K562 treated with DMSO at 1 percent for 24 hours (cell line): ENCODE measurements around the gene TMSB15C. TPM values are rescaled to one million over a fixed set of nuclear protein-coding genes. Genes with fewer than 3 reads are reported as not detected.

Experiments used
- total RNA-seq: library from RNA; unstranded; fragments of 300-600 nt; gene quantifications from 2 replicates; pipeline ENCODE4 v1.2.3, GENCODE V29; 2022; ENCODE audit warnings: low read depth; ENCODE audit not compliant: insufficient read depth

TMSB15C gene
- not detected in 2 replicates for total RNA-seq

DNA sequence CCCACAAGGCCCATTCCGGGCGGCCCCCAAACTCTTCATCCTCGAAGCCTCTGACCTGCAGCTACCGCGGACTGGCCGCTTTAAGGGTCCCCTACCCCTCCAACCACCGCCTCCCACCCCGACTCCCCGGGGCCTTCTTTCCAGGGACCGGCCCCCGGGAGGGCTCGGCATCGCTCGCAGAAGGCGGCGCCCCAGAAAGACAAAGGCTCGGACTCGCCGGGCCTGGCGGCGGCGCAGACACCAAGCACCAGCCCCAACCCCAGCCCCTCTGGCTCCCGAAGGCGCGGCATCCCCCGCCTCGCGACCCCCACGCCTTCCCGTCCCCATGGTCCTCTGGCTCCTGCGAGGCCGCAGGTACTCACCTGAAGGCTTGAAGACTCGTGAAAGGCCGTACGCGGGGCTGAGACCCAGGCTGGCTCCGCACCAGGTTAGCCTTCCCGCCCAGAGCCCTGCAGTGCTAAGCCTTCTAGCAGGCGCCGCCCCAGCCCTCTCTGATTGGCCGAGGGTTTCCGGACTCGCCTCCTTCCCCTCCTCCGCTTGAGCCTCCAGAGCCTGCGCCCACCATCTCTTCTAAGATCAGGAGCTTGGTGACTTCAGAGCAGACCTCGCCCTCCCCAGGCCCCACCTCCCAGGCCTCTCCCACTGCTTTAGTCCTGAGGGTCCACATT, at the start of gene TMSB15C:
Gene TMSB15C, minus strand, starts transcription at position 459 of the 668 bp plus-strand sequence.

DNA sequence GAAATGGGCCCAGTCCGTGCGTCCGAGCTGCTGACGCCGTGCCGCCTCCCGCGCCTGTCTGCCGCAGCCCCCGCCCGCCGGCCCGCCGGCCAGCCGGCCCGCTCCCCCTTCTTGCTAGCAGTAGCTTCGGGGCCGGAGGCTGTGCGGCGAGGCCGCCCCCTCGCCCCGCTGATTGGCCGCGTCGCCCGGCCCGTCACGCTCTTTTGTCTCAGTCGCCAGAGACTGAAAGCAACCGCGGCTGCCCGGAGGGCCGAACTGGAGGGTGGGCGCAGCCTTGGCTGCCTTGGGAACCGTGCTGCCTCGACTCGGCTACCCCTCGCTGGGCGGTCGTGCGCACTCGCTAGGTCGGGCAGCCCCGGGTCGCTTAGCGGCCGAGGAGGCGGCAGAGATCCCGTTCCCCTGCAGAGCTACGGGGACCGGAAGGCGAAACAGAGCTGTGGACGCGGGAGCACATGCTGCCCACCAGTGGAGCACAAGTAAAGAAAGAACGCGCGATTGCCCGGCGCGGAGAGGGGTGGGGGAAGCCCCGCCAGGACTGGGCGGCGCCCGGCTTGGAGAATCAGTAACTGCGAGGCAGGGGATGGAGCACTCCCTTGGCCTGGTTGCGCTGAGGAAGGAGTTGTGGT, 36.4 kb upstream of the TMSB15C start, which contains the start of gene ZCCHC18:
Gene ZCCHC18, plus strand, starts transcription at position 198 of the 626 bp plus-strand sequence. CDS start 1,589 bp downstream, outside the sequence.

DNA sequence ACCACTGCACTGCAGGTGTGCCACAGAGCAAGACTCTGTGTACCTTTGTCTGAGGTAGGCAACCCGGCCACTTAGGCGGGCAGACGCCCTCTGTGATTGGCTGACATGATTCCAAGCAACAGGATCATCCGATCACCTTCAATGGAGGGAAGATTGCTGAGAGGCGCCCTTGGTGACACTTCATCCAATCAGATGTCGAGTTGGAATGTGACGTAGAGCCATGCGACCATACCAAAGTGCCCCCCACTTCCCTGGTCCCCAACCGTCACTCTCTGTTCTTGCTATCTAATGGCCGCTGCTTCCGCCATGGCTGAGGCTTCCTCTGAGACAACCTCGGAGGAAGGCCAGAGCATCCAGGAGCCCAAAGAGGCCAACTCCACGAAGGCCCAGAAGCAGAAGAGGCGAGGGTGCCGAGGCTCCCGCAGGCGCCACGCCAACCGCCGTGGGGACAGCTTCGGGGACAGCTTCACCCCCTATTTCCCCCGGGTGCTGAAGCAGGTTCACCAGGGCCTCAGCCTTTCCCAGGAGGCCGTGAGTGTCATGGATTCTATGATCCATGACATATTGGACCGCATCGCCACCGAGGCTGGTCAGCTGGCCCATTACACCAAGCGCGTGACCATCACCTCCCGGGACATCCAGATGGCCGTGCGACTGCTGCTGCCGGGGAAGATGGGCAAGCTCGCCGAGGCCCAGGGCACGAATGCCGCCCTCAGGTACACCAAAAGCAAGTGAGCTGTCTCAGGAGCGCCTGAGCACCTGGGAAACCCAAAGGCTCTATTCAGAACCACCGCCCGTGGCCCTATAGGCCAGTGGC, 36.1 kb downstream of the TMSB15C start, which contains the start of gene H2BW2:
Gene H2BW2, plus strand, starts transcription at position 268 of the 817 bp plus-strand sequence. Its CDS starts 39 bp downstream, at position 307.

Other genes with a start within 250 kb of the TMSB15C start
- gene RAB9B, start 244.0 kb downstream of the TMSB15C start, total RNA-seq: 0.15 and 0.16 TPM in 2 replicates
- 0.50 TPM in 1 of 2 replicates, not detected in the other for gene TMSB15B, start 113.6 kb downstream of the TMSB15C start, total RNA-seq
- gene H2BW1, start 62.5 kb downstream of the TMSB15C start, total RNA-seq: not detected in 2 replicates
- gene H2BW2, start 36.3 kb downstream of the TMSB15C start, total RNA-seq: not detected in 2 replicates
- not detected in 2 replicates for gene ZCCHC18, start 36.3 kb upstream of the TMSB15C start, total RNA-seq
- gene SLC25A53, start 80.8 kb upstream of the TMSB15C start, total RNA-seq: 1.6 and 7.3 TPM in 2 replicates
- 8.6 and 8.7 TPM in 2 replicates for gene FAM199X, start 90.2 kb upstream of the TMSB15C start, total RNA-seq
- not detected in 2 replicates for gene ESX1, start 178.7 kb upstream of the TMSB15C start, total RNA-seq